HCT116 (cell line): Measurements from ENCODE around the gene CERS5.

Experiments used
- POLR2A ChIP-seq: IDR thresholded peaks from 2 replicates; pipeline ENCODE4 v1.7.0; 2011; ENCODE audit warnings: borderline replicate concordance; ENCODE audit not compliant: insufficient read depth, insufficient read length; ENCODE audit errors: extremely low read depth
- POLR2AphosphoS5 ChIP-seq: IDR thresholded peaks from 2 replicates; pipeline ENCODE4 v1.6.1; 2011; ENCODE audit warnings: mild to moderate bottlenecking, low read depth, low read length, moderate library complexity
- TF ChIP-seq, protein P1 (sequence below), 3 experiments: fragments of 200-600 bp in 1 of 3; sonication (generic) in 1 of 3; IDR thresholded peaks in 2 of 3; conservative IDR thresholded peaks in 1 of 3; 2 replicates each; pipeline ENCODE4 v1.5.1; 2012 to 2017; ENCODE audit warnings: low read depth in 2 of 3, low read length in 2 of 3, antibody characterized with exemption in 1 of 3, borderline replicate concordance in 1 of 3, control low read depth in 1 of 3, mild to moderate bottlenecking in 1 of 3, mixed read lengths in 1 of 3, mixed run types in 1 of 3, moderate library complexity in 1 of 3; ENCODE audit not compliant: insufficient read depth in 1 of 3

DNA sequence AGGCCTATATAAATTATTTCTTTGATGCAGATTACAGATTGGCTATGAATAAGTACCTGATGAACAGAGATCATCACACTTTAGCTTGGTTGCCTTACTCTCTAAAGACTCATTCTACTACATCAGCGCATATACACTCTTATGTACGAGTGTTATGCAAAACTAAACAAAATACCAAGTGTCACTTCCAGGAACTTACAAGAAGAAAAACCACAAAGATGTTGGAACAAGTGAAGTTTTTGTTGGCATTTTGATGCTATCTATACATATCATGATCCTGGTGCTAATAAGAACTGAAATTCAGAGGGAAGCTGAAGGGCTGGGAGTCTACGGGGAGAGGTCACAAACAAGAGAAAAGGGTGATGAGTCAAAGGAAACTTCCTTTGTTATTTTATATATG, 47.9 kb upstream of the CERS5 start:
- TF ChIP-seq, protein P1, sequence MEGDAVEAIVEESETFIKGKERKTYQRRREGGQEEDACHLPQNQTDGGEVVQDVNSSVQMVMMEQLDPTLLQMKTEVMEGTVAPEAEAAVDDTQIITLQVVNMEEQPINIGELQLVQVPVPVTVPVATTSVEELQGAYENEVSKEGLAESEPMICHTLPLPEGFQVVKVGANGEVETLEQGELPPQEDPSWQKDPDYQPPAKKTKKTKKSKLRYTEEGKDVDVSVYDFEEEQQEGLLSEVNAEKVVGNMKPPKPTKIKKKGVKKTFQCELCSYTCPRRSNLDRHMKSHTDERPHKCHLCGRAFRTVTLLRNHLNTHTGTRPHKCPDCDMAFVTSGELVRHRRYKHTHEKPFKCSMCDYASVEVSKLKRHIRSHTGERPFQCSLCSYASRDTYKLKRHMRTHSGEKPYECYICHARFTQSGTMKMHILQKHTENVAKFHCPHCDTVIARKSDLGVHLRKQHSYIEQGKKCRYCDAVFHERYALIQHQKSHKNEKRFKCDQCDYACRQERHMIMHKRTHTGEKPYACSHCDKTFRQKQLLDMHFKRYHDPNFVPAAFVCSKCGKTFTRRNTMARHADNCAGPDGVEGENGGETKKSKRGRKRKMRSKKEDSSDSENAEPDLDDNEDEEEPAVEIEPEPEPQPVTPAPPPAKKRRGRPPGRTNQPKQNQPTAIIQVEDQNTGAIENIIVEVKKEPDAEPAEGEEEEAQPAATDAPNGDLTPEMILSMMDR (IDR thresholded peaks at IDR 0.05 in 2 of 3, conservative IDR thresholded peaks at IDR 0.05 in 1 of 3; ENCODE audit: borderline replicate concordance in 1 of 3, insufficient read depth in 1 of 3, low read depth in 2 of 3, low read length in 2 of 3) = no peak
- TF ChIP-seq POLR2A (no peak), POLR2AphosphoS5 (no peak)
